LoVo (cell line): ENCODE measurements around the gene MYO15B.
A peak's percentile ranks its signal among the peaks of the same experiment; 100 is the strongest.

Source experiments
- DNase-seq: peaks from one replicate; pipeline ENCODE4 v3.0.0-alpha.2; 2016; ENCODE audit warnings: low spot score

The MYO15B gene

DNA sequence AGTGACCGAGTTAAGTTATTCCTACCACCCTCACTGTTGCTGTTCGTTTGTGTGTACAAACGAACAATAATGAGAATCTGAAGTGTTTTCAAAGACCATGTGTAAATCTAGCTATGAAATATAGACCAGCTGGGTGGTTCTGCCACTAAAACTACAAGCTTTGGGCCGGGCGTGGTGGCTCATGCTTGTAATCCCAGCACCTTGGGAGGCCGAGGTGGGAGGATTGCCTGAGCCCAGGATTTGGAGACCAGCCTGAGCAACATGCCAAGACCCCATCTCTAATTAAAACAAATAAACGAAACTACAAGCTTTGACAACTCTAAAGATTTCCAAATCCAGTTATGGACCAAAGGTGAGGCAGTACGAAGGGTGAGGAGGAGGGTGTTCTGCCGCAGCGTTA lies 78.4 kb downstream of the MYO15B start:
- no peak for DNase-seq

DNA sequence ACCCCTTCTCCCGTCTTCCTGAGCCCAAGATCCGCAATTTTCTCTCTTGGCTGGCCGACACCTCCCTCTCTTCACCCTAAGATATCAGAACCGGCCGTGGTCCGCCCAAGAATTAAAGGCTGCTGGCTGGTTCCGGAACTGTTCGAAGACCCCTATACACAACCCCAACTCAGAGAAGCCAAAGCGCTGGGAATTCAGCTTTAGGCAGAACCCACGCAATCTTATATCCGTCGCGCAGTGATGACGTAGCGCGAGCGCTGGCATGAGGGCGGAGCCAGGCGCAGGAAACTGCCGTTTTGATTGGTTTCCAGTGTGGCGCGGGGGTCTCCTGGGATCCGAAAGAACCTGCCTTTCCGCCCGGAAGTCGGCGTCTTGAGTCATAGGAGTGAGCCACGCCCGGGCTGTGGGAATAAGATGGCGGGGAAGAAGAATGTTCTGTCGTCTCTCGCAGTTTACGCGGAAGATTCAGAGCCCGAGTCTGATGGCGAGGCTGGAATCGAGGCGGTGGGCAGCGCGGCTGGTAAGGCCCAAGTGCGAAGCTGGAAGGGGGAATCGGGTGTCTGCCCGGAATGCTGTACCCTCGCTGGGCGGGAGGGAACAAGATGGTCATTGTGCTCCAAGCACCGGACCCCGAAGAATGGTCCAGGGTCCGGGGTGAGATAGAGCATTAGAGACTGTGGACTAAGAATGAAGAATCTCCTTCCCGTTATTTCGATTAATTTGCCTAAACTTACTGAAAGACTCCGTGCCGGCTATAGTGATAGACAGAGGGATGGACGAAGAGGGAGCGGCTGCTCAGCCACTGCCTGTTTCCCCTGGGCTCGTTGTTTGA lies 79.6 kb downstream of the MYO15B start, which contains the start of the genes RECQL5 and SAP30BP:
Gene RECQL5 (minus strand): TSS at position 196 of the 832 bp plus-strand sequence. CDS start 597 bp downstream, outside the sequence.
Gene SAP30BP (plus strand): TSS at position 380 of the 832 bp plus-strand sequence. CDS start 35 bp downstream, at position 415.
- DNase-seq: peak; percentile 99

DNA sequence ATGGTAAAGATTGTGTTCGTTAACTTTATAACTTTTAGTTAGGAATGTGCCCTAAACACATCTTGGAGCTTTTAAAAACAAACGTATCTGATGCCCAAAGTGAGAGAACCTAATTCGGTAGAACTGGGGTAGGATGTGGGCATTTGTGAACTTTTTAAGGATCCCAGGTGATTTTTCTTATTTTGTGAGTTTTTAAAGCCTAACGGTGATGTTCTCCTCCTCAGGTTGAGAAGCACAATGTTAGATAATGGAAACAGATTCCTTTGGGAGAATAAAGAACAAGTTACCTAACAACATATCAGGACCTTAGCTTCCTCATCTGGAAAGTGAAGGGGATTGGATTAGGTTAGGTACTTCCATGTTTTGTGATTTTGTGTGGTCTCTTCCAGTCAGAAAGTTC lies 80.2 kb downstream of the MYO15B start:
- no peak for DNase-seq

DNA sequence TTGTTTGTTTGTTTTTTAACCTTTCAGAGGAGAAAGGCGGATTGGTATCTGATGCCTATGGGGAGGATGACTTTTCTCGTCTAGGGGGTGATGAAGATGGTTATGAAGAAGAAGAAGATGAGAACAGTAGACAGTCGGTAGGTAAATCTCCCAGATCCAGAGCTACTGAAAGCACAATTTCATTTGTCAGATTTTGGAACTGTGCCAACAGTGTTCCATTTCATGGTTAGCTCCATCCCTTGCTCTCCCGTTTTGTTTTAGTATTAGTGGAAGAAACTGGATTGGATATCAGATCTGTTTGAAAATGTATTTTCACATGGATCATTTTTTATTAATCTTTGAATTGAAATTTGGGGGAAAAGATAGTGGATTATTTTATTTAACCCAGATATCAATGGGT lies 80.9 kb downstream of the MYO15B start:
- DNase-seq: no peak

DNA sequence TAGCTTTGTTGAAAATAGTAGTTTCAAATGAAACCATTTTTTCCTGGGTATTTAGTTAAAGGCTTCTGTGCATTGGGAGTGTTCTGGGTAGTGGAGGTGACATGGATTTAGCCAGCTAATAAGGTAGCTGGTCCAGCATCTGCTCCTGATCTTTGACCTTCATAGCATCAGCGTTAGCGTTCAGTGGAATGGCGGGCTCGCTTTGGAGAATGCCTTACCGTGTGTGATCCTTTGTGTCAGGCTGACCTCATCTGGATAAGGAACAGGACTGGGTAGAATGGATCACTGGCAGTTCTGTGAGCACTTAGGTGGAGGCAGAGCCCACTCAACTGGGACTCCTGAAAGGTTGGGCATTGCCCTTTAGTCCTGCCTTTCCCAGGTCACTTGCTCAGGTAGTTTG lies 83.3 kb downstream of the MYO15B start:
- no peak for DNase-seq

DNA sequence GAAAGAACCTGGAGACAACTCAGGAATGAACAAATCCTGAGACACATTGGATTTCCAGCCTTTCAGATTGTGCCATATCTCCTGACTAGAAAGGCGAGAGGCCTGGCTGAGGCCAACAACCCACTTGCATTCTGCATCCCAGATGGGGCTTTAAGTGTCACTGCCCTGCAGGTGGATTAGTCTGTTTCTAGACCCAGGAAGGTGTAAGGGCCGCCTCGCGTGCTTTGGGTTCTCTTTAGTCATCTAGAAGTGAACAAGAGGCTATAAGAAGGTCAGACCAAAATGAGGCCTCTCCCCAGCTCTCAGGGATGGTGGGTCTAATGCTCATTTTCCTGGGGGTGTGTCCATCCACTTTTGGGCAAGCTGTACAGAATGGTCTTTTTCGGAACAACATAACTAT lies 84.4 kb downstream of the MYO15B start:
- DNase-seq: no peak

DNA sequence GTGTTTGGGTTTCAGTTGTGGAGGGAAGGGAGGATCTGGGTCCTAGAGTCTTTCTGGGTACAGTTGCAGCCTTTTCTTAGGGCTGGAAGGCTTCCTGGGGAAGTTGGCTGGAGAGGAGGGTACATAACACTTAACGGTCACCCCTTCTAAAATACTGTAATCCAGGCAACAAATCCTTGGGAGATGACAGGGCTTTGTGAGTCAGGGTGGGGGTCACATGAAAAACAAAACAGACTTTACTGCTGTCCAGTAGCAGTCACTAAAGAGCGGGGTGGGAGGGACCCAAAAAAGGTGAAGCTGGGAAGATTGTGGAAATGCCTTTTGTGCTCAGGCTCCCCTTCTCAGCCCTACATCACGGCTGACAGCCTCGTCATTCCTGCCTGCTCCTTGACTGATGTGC lies 85.9 kb downstream of the MYO15B start:
- DNase-seq: no peak
